ENCODE results near the gene SLC12A3.

SLC12A3 gene

DNA sequence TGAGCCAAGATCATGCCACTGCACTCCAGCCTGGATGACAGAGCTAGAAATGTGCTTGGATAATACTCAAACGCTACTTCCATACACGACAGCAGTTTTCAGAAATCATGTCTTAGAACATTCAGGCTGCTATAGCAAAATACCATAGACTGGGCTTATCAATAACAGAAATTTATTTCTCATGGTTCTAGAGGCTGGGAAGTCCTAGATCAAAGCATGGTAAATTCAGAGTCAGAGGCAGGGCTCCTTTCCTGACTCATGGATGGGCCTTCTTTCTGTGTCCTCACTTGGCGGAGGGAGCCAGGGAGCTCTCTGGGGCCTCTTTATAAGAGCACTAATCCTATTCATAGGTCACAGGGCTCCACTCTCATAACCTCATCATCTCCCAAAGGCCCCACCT, 42.4 kb downstream of the SLC12A3 start:
- no peak for TF ChIP-seq POLR2A (IDR thresholded peaks at IDR 0.05; ENCODE audit: low read length)
- no peak for TF ChIP-seq GATA1 (IDR thresholded peaks at IDR 0.05; ENCODE audit: low read depth, low read length)

DNA sequence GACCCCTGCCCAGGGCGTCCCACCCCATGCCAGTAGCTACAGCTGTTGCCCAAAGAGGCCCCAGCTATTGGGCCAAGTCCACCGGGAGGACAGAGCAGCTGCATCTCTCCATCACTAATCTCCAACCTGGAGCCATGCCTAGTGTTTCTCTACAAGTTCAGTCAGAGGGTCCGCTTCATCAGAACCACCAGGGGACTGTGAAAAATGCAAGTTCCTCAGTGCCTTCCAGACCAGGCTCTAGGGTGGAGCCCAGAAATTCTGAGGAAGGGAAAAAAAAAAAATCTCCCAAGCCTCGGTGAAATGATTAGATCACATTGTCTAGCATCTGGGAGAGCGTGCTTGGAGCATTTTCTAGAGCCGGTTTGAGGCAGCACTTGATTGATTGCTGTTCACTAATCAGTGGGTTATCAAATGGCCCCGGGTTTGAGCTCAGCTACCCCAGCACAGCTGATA, 44.5 kb downstream of the SLC12A3 start:
- TF ChIP-seq GATA1 (IDR thresholded peaks at IDR 0.05; ENCODE audit: low read depth, low read length) = no peak
- no peak for TF ChIP-seq POLR2A (IDR thresholded peaks at IDR 0.05; ENCODE audit: low read length)
- no peak for DNase-seq

More for the DNA sequence above, 42.4 kb downstream of the SLC12A3 start:
- no peak for DNase-seq

DNA sequence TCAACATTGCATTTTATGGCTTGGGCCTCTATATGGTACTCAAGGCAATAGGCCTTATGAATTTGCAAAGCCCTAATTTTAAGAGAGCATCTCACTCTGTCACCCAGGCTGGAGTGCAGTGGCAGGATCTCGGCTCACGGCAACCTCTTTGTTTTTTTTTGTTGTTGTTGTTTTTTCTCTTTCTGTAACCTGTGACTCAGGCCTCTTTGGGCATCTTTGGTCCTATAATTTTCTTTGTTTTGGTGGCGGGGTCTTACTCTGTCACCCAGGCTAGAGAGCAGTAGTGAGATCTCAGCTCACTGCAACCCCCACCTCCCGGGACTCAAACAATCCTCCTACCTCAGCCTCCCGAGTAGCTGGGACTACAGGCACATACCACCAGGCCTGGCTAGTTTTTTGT, 45.1 kb downstream of the SLC12A3 start:
- DNase-seq = no peak
- TF ChIP-seq POLR2A (IDR thresholded peaks at IDR 0.05; ENCODE audit: low read length) (no peak), GATA1 (IDR thresholded peaks at IDR 0.05; ENCODE audit: low read depth, low read length) (no peak)

DNA sequence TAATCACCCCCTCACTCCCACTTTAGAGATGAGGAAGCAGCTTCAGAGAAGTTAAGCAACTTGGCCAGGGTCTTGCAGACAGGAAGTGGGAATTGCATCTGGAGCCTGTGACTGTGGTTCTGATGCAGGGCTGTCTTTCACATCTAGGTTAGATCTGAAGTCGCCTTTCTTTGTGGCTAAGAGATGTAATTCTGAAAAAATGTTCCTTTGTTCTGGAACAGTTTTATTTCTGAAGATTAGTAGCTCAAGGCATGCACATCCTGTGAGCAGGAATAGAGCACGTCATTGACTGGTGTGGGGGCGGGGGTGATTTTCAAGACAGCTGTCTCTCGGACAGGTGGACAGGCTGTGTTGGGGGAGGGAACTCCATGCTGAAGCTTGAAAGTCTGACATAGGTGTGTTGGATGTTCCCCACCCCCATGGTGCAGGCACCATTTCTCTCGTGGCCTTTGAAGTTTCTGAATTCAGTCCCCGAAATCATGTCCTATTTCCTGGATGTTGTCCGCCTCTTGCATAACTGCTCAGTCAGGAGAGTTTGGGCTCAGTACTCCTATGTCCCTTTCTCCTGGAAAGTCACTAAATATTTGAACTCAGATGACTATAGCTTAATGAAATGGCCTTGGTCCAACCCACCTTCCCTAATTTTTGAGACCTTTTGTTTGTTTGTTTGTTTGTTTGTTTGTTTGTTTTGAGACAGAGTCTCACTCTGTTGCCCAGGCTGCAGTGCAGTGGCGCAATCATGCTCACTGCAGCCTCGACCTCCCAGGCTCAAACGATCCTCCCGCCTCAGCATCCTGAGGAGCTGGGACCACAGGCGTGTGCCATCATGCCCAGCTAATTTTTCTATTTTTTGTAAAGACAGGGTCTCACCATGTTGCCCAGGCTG, 45.9 kb downstream of the SLC12A3 start:
- no peak for DNase-seq
- TF ChIP-seq GATA1 (IDR thresholded peaks at IDR 0.05; ENCODE audit: low read depth, low read length) (no peak), POLR2A (IDR thresholded peaks at IDR 0.05; ENCODE audit: low read length) (no peak)

DNA sequence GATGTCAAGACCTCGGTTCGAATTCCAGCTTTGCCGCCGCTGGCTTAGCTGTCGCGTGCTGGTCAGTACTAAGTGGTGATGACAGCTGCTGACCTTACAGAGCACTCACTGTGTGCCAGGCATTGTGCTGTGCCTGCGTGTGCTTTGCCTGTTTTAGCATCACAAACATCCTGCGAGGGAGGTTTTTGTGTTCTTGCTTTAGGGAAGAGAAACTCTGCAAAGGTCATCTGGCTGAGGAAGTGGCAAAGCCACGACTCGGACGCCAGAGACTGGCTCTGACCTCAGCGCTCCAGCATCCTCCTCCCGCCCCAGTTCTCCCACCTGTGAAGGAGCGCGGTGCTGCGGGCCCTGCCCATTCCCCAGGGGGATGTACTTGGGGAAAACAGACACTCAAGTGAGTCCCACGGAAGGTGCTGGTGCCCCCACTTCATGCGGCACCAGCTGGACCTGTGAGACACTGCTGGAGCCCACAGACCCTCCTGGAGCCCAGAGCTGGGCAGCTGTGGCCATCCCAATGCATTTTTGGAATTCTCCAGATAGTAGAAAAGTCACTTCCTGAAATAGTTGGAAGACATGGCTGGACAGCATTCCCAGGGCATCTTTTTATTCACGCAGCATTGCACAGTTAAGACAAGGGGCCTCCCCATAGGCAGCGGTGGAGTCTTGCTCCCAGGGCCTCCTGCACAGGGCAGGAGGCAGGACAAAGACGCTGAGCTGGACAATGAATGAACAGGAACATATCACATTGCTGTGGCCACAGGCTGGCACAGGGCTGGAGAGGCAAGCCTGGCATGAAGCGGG, 47.0 kb downstream of the SLC12A3 start:
- DNase-seq = no peak
- TF ChIP-seq POLR2A (IDR thresholded peaks at IDR 0.05; ENCODE audit: low read length) (no peak), GATA1 (IDR thresholded peaks at IDR 0.05; ENCODE audit: low read depth, low read length) (no peak)

DNA sequence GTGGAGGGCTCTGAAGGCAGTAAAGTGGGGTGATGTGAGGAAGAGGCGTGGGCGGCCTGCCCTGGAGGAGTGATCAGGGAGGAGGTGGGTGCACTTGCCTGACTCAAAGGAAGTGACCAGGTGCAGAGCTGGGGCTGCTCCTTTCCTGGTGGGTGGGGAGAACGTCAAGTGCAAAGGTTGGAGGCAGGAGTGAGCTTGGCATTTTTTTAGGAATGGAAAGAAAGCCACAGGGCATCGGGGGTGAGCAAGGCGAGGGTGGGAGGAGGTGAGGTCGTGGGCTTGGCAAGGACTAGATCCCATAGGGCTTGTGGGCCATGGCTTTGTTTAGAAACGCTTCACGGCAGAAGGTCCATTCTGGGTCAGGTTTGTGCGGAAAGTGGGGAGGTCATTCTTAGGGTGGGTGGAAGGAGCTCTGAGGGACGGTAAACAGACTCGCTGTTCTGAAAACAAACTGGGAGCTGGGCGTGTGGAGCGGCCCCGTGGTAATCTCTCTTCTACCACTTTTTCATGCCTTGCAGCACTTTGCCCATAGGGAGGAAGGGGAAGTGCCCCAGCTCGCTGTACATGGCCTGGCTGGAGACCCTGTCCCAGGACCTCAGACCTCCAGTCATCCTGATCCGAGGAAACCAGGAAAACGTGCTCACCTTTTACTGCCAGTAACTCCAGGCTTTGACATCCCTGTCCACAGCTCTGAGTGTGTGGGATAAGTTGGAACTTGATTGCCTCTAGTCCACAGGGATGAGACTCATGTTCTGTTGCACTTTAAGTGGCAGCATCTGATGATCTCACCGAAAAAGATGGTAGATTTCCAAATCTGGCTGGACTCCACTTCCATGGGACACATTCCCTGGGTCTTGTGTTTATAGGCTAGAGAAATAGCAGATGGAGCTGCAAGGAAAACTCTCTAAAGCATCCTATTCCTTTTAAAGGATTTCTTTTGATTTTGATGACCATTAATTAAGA, 48.0 kb downstream of the SLC12A3 start:
- DNase-seq = no peak
- TF ChIP-seq POLR2A (IDR thresholded peaks at IDR 0.05; ENCODE audit: low read length) (no peak), GATA1 (IDR thresholded peaks at IDR 0.05; ENCODE audit: low read depth, low read length) (no peak)

DNA sequence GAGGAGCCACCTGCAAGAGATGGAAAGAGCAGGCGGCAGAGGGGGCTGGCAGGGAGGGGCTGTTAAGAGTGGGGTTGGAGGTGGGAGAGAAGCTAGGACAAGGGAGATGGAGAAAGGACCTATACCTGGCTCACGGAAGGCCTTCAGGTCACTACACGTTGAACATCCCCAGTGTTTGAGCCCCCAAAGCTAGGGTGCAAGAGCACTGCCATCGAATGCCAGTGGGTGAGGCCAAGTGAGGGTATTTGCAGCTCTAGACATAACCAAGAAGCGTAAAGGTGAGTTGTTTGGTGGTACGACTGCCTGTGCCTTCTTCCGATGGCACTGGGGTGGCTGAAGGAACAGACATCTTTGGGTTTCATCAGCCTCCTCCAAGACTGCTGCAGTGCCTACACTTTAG, 49.9 kb downstream of the SLC12A3 start:
- DNase-seq = no peak

DNA sequence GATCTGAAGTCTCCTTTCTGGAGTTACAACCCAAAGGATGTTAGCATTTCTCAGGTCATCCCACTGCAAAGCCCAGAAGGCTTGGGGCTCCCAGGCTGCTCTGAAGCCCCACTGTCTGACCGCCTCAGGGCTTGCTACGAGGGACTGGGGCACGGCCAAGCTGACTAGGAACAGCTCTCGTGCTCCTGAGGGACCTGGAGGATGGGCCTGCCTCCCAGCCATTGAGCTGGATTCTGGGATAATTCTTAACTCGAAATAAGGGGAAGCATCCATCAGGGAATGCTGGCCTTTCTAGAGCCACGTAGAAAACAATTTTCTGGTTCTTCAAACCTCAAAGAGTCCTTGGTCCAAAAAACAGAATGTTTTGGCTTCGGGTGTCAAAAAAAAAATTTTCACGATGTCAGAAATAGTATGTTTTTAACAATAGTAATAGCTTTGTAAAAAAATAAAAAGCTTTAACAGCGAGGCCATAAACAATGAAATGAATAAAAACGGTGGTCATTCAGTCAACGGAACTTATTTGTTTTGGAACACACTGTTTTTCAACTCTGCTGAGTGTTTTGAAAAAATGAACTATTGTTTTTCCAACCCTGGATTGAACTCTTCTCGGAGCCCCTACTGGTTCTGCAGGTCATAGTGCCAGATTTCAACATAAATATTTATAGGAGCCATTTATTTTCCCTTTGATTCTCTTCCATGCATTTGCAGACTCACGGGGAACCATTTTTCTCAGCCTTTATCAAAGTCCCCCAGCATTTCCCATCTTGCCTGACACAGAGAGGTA, 50.5 kb downstream of the SLC12A3 start:
- no peak for DNase-seq

More for the DNA sequence above, 49.9 kb downstream of the SLC12A3 start:
- TF ChIP-seq POLR2A (IDR thresholded peaks at IDR 0.05; ENCODE audit: low read length) = no peak
- no peak for TF ChIP-seq GATA1 (IDR thresholded peaks at IDR 0.05; ENCODE audit: low read depth, low read length)

DNA sequence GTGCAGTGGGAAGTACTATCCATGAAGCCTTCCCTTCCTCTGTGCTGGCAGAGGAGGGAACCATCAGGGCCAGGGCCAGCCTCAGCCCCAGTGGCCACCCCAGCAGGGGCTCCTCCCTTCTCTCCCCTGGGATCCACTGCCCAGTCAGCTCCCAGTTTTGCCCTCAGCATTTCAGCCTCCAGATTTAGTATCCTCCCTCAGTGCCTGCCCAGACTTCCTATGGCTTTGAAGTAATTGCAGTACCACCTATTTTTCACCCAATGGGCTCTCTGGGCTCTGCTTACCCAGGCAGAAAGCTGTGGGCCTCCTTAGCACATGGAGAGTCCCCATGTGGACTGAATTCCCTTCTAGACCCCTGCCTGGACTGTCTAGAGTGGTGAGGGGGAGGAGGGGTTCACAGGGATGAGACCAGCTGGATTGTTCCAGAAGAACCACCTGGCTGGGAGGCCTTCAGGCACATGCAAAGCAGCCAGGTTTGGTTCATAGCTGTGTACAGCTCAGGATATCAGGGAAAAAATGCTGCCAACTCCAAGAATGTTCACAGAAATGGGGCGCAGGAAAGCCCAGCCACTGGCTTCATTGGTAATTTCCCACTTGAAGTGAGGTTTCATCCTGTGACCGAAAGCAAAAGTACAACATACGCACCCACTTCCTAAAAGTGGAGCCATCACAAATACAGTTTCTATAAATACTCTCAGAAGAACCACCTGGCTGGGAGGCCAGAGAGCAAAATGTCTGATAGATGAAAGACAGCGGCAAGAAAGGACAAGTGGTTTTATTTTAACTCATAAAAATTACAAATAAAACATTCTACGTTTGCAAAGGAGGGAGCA, 51.8 kb downstream of the SLC12A3 start:
- DNase-seq = no peak
- no peak for TF ChIP-seq POLR2A (IDR thresholded peaks at IDR 0.05; ENCODE audit: low read length)
- TF ChIP-seq GATA1 (IDR thresholded peaks at IDR 0.05; ENCODE audit: low read depth, low read length) = no peak

More for the DNA sequence above, 50.5 kb downstream of the SLC12A3 start:
- no peak for TF ChIP-seq POLR2A (IDR thresholded peaks at IDR 0.05; ENCODE audit: low read length)
- TF ChIP-seq GATA1 (IDR thresholded peaks at IDR 0.05; ENCODE audit: low read depth, low read length) = no peak

DNA sequence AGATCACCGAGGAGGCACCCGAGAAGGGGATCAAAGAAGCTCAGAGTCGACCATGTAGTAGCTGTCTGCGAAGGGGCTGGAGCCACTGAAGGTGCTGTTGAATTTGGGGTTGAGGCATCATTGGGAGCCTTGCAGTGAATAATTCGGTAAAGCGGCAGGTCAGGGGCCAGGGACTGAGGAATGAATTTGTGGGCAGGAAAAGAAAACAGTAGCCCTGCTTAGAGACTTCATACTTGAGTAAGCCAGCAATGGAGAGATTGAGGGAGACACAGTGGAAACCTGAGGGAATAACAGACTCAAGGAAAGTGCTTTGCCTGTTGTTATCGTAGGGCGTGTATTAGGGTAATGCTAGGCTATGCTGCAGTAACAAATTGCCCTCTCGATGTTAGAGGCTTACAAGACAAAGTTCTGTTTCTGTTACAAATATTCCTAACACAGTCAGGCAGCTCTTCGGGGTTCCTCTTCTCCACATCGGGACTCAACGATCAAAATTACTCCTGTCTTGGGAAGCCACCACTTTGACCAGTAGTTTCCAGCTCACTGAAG, 53.5 kb downstream of the SLC12A3 start:
- DNase-seq = no peak
- no peak for TF ChIP-seq GATA1 (IDR thresholded peaks at IDR 0.05; ENCODE audit: low read depth, low read length)
- TF ChIP-seq POLR2A (IDR thresholded peaks at IDR 0.05; ENCODE audit: low read length) = no peak

DNA sequence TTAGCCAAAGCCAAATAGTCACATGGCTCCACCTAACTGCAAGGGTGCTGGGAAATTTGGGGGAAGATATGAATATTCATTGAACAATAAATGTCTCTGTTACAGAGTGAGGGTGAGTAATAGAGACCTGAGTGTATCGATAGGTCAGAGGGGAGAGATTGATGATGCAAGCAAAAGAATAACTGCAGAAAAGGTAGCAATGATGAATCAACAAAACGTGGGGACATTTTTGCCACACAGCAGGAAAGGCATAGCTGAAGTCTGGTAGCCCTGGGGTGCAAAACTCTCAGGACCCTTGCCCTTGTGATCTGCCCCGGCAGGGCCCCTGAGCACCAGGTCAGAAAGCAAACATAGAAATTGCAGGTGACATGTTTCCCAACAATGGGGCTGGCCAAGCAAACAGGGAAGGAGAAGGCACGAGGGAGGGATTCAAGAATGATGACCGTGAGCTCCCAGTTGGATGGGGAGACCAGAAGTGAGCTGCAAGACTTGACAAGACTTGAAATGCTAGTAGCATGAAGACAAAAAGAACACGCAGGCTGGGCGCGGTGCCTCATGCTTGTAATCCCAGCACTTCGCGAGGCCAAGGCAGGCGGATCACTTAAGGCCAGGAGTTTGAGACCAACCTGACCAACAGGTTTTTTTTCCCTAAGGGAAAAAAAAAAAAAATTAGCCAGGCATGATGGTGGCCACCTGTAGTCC, 54.2 kb downstream of the SLC12A3 start:
- no peak for DNase-seq
- TF ChIP-seq GATA1 (IDR thresholded peaks at IDR 0.05; ENCODE audit: low read depth, low read length) (no peak), POLR2A (IDR thresholded peaks at IDR 0.05; ENCODE audit: low read length) (no peak)

Measured in erythroblast (primary cell).